GM10266 (cell line): ENCODE results near the gene AGPS.
"Not testable (repeated sequence)": the region's sequence is repeated elsewhere in the genome, so short reads cannot be mapped to it uniquely, and the experiment has no call there.

ENCODE experiments used
- DNase-seq: peaks from one replicate; pipeline ENCODE4 v3.0.0; 2012; ENCODE audit errors: extremely low spot score
- TF ChIP-seq, protein P1 (sequence below): IDR thresholded peaks from 2 replicates; pipeline ENCODE4 v1.5.1; 2012; ENCODE audit warnings: mild to moderate bottlenecking, low read depth; ENCODE audit not compliant: control insufficient read depth, insufficient read depth; ENCODE audit errors: missing control alignments

Gene AGPS

DNA sequence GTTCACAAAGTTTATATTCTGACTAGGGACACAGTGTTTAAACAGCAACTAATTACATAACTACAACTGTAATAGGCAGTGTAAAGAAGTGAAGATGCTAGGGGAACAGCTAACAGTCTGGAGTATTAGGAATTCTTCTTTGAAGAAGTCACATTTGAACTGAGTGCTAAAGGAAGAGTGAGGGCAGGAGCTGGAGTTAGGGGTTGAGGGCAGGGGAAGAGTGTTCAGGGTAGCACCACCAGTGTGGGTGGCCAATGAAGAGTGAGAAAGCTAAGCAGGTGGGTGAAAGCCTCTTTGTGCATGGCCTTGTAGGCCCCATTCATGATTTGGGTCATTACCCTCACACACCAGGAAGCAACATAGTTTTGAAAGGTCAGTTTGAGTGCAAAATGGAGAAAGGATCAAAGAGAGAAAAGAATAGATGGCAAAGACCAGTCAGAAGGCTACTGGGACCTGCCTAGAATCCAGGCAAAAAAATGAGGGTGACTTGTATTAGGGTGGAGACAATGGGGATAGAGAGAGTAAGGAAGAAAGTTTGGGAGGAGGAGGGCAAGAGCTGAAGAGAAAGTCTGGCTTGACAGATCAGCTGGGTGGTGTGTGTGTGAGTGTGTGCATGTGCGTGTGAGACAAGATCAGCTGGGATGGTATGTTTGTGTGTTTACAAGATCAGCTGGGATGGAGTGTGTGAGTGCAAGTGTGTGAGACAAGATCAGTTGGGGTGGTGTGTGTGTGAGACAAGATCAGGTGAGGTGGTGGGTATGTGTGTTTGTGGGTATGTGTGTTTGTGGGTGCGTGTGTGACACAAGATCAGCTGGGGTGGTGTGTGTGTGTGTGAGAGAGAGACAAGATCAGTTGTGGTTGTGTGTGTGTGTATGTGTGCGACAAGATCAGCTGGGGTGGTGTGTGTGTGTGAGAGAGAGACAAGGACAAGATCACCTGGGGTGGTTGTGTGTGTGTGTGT, 43.6 kb upstream of the AGPS start:
- DNase-seq: peak; percentile 8
- TF ChIP-seq, protein P1, sequence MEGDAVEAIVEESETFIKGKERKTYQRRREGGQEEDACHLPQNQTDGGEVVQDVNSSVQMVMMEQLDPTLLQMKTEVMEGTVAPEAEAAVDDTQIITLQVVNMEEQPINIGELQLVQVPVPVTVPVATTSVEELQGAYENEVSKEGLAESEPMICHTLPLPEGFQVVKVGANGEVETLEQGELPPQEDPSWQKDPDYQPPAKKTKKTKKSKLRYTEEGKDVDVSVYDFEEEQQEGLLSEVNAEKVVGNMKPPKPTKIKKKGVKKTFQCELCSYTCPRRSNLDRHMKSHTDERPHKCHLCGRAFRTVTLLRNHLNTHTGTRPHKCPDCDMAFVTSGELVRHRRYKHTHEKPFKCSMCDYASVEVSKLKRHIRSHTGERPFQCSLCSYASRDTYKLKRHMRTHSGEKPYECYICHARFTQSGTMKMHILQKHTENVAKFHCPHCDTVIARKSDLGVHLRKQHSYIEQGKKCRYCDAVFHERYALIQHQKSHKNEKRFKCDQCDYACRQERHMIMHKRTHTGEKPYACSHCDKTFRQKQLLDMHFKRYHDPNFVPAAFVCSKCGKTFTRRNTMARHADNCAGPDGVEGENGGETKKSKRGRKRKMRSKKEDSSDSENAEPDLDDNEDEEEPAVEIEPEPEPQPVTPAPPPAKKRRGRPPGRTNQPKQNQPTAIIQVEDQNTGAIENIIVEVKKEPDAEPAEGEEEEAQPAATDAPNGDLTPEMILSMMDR: no peak

DNA sequence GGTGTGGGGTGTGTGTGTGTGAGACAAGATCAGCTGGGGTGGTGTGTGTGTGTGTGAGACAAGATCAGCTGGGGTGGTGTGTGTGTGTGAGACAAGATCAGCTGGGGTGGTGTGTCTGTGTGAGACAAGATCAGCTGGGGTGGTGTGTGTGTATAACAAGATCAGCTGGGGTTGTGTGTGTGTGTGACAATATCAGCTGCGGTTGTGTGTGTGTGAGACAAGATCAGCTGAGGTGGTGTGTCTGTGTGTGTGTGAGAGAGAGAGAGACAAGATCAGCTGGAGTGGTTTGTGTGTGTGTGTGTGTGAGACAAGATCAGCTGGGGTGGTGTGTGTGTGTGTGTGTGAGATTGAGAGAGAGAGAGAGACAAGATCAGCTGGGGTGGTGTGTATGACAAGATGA, 41.9 kb upstream of the AGPS start:
- DNase-seq: not testable (repeated sequence)

DNA sequence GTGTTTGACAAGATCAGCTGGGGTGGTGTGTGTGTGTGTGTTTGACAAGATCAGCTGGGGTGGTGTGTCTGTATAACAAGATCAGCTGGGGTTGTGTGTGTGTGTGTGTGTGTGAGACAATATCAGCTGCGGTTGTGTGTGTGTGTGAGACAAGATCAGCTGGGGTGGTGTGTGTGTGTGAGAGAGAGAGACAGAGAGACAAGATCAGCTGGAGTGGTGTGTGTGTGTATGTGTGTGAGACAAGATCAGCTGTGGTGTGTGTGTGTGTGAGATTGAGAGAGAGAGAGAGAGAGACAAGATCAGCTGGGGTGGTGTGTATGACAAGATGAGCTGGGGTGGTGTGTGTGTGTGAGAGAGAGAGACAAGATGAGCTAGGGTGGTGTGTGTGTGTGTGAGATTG, 41.5 kb upstream of the AGPS start:
- not testable (repeated sequence) for DNase-seq

DNA sequence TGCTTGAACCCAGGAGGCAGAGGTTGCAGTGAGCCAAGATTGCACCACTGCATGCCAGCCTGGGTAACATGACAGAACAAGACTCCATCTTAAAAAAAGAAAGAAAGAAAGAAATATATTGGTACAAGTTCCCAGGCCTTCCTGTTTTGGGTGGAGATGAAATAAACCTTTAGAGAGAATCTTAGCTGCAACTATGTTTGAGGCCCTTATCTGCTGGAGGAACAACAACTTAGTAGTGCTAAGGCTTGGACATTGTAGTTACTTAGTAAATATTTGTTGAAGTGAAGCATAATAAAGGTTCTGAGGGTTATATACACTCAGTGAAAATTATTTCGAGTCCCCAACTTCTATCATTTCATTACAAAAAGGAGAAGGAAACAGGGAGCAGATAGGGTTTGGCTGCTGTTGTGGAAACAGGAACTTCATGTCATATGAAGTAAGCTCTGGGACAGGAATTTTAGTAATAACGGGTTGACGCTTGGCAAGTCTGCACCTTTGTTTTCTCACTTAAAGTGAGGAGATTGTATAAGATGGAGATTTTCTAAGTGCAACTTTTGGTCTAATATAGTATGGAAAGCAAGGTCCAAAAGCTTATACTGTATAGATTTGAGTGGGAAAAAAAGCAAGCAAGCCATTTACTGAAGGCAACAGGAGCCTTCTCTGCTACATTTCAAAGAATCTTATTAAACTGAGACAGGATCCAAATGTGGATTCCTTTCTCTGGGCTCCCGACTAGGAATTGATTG, 40.0 kb upstream of the AGPS start:
- no peak for DNase-seq
- TF ChIP-seq, protein P1: no peak

DNA sequence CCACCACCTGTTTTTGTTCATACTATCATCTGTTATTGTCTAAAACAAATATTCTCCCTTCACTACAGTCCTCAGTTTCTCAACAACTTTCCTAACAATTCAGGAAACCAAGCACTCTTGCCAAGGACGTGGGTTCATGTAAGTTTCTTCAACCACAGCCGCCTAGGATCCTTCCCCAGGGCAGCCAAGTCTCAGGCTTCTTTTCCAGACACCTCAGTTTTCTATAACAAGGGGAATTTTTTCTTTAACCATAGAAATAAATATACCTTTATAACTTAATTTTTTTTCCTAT, 39.4 kb upstream of the AGPS start:
- no peak for DNase-seq
- TF ChIP-seq, protein P1: no peak

DNA sequence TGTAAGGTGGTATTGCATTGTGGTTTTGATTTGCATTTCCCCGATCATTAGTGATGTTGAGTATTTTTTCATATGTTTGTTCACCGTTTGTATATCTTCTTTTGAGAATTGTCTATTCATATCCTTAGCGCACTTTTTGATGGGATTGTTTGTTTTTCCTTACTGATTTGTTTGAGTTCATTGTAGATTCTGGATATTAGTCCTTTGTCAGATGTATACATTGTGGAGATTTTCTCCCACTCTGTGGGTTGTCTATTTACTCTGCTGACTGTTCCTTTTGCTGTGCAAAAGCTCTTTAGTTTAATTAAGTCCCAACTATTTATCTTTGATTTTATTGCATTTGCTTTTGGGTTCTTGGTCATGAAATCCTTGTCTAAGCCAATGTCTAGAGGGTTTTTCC, 38.0 kb upstream of the AGPS start:
- not testable (repeated sequence) for DNase-seq

DNA sequence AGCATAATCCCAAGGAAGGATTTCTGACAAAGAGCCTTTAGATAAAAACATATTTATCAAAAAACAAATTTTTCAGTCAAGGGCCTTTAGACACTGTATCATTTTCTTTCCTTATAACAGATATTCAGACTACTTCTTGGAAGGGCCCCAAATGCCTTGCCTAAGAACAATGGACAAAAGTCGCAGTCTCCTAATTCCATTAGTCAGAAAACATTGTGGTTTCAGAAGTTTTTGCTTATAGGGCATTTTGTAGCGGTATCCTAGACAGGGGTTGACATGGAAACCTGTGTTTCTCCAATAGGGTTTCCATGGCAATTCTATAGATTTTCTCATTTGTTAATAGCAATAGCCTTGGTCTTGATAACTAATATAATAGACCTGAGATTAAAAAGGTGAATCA, 36.7 kb upstream of the AGPS start:
- DNase-seq: no peak
- TF ChIP-seq, protein P1: no peak

DNA sequence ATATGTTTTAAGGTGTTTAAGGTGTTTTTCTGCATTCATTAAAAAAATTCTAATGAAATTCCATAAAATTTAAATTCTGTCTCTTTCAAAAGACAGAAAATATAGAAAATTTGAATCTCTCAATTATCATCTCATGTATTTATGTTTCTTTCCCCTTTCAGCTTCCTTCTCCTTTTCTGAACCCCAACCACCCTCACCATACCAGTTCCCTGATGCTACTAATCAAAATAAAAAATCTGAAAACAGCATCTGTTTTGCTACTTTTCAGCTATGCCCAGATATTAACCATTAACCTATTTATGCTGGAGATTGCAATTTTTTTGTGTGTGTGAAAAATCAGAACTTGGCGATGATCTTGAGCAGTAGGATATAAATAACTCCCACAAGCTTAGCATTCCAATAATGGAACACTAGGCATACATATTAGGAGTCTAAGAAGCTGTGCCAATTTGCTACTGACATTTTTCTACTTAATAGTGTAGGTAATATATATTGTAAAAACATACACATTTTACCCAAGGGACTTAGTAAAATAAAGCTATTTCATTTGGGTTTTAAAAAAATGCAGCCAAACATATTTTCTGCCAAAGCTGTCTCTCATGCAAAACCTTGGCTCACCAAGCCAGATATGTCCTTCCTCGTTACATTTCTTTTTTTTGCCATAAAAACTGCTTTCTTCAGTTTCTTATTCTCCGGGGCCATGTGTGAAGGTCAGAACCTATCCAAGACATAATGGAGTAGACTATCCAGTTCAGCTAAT, 32.6 kb upstream of the AGPS start:
- TF ChIP-seq, protein P1: no peak
- DNase-seq: no peak
